HG03039 (cell line): ENCODE results near the gene CHIT1.

ENCODE experiments used
- ATAC-seq: cut with Tn5 transposase; IDR thresholded peaks from one replicate; pipeline ENCODE4 v1.9.1; 2021; ENCODE audit warnings: mild to moderate bottlenecking, moderate library complexity; ENCODE audit not compliant: unreplicated experiment

CHIT1 gene

DNA sequence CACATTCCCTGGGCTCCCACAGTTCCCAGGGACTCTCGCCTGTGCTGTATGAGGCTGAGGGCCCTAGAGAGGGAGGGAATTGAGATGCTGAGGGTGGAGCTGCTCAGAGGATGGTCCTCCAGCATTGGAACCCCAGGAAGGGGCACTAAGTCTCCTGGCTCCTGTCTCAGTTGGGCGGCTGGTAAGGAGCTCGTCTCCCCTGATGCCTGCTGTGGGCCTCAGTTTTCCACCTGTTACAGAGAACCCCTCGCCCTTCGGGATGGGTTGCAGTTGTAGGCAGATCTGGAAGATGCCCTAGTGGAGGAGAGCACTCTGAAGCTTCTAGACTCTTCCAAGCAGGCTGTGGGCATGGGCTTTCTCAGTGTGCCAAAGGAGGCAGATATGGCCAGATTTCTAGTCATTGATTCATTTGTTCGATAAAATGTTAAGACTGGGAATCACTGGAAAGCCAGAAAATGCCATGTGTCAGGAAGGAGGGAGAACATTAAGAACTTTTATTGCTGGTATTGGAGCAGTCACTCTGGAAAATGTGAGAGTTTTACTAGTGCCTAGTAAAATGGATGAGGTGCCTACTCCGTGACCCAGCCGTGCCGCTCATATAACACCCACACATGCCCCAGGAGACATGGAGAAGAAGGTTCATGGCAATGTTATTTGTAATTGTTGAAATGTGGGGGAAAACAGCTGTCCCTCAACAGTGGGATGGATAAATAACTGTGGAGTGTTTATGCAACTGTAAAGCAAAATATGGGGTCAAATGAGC lies 53.0 kb downstream of the CHIT1 start:
- ATAC-seq: no peak

DNA sequence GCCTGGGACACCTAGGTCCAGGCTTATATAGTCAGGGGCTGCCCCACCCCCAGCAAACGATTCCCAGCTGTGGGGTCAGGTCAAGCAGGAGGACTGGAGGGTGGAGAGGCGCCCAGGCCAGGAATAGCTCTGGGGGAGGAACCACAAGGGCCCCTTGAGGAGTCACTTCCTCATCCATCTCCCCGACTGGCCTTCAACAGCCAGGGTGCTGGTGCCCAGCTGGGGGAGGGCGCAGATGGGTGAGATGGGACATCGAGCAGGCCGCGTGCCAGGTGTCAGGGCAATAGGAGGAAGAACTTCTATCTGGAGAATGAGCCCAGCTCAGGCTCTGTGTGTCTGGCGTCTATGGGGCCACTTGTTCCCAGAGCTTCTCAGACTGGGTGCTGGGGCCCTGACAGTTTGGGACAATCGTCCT lies 53.6 kb downstream of the CHIT1 start:
- no peak for ATAC-seq

- no peak for ATAC-seq
Measured at GRCh38 chr1:203175237-203175826, 54.1 kb downstream of the CHIT1 start, which contains the start of gene MYBPH. TSS of gene MYBPH (minus strand) at chr1:203175826. CDS start at chr1:203175755, 71 bp downstream.

DNA sequence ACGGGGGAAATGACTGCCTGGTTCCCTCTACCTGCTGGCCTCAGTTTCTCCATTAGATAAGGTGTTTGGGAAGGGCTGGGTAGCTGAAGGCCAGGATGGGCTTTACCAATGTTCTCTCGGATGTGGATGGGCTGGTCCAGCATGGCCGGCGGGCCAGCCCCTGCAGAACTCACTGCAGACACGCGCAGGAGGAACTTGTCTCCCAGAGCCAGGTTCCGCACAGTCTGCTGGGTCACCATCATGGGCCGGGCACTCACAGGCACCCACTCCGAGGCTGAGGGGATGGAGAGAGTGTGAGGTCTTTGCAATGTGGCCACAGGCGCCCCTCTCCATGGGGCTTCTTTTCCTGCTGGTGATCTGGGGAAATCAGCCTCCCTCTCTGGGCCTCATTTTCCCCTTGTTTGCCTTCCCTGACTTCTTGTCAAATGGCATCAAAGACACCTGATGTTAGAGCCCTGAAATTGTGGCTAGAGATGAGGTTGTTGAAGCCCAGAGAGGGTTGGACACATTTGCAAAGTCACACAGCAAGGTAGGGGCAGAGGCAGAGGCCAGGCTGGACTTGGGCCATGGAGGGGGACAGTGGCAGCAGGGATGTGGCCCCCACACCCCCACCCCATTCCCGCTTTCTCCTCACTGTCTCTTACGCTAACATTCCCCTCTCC lies 55.0 kb downstream of the CHIT1 start:
- no peak for ATAC-seq

- ATAC-seq: no peak
Measured at GRCh38 chr1:203173566-203173965, 55.9 kb downstream of the CHIT1 start.

- no peak for ATAC-seq
Measured at GRCh38 chr1:203173011-203173555, 56.4 kb downstream of the CHIT1 start.

- ATAC-seq: no peak
Measured at GRCh38 chr1:203172184-203173010, 57.1 kb downstream of the CHIT1 start.

- no peak for ATAC-seq
Measured at GRCh38 chr1:203171341-203172183, 57.9 kb downstream of the CHIT1 start.

DNA sequence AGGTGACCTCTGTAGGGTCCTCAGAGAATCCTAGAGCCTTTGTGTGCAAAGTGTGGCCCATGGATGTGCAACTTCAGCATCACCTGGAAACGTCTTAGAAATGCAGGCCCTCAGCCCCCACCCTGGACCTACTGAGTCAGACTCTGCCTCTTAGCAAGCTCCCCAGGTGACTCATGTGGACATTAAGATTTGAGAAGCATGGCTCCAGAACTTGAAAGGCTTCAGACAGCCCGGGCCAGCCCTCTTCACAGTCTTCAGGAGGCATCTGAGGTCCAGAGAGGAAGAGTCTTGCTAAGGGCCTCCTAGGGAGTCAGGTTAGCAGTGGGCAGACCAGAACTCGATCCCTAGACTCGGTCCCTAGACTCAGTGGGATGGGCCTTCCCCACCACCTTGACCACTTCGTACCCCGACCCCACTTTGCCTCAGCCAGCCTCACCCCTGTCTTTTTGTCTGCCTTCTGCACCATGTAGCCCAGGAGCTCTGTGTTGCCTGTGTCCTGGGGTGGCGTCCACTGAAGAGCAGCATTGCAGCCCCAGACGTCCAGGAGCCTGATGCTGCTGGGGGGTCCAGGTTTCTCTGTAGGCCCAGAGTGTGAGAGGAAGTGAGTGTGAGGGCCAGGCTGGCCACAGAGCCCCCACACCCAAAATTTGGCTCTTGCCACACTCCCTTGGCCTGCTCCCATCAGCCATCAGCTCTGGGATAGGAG lies 58.7 kb downstream of the CHIT1 start:
- no peak for ATAC-seq

GRCh38 chr1:203169770-203170520 lies 59.5 kb downstream of the CHIT1 start:
- ATAC-seq: no peak

DNA sequence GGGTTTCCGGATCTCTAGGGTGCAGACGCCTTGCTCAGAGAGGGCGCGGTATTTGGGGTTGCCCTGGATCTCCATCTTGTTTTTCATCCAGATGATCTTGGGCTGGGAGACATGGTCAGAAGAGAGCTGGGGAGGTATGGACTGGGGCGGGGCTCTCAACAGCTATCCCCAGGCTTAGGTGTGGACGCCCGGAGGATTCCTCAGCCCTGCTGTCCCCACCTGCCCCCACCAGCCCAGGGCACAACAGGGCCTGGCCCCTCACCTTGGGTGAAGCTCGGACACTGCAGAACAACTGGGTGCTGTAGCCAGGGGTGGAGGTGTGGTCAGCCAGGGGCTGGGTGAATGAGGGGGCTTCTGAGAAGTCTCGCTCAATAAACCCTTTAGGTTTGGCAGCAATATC lies 60.5 kb downstream of the CHIT1 start:
- ATAC-seq: no peak

DNA sequence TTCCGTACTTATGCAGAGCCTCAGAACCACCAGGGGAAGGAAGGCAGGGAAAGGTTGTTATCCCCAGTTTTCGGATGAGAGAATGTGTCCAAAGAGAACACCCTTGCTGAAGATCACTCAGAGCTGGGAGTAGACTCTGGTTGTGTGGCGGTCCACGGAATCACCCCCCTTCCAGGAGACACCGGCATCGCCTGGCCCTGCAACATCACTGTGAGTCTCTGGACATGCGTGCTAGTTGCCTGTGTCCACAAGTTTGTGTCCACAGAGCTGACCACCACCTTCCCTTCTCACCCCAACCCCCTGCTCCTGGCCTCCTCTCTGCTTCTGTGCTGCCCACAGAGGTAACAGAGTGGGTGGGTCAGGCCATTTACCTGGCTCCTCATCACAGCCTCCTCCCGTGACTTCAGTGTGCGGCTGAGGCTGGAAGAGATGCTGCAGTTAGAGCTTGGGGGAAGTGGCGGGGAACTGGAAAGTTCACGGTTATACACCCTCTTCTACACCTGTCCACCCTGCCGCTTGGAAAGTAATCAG lies 61.2 kb downstream of the CHIT1 start:
- no peak for ATAC-seq

GRCh38 chr1:203167913-203168200 lies 61.6 kb downstream of the CHIT1 start:
- ATAC-seq: no peak

- ATAC-seq: no peak
Measured at GRCh38 chr1:203167026-203167912, 62.2 kb downstream of the CHIT1 start.

DNA sequence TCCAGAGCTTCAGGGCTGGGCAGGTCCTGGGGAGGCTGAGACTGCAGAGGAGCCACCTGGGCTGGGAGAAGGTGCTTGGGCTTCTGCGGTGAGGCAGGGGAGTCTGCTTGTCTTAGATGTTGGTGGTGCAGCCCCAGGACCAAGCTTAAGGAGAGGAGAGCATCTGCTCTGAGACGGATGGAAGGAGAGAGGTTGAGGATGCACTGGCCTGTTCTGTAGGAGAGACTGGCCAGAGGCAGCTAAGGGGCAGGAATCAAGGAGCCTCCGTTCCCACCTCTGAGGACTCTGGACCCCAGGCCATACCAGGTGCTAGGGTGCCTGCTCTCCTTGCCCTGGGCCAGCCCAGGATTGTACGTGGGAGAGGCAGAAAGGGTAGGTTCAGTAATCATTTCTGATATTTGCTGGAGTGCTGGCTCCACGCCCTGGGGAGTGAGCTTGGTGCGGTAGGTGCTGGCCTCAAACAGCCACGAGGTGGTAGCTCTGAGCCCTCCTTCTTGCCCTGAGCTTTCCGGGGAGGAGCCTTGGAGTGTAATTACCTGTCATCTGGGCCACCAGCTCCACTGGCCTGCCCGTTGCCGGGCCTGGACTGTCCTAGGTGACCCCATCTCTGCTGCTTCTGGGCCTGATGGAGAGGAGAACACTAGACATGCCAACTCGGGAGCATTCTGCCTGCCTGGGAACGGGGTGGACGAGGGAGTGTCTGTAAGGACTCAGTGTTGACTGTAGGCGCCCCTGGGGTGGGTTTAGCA lies 63.1 kb downstream of the CHIT1 start:
- ATAC-seq: no peak
